CD4-positive, alpha-beta T cell treated with Interleukin-17A for 4 hours (primary cell): ENCODE data around the gene CEP131.

ENCODE experiments used
- DNase-seq: peaks from one replicate; pipeline ENCODE4 v3.0.0-alpha.2; 2020; ENCODE audit warnings: mixed read lengths

The CEP131 gene

DNA sequence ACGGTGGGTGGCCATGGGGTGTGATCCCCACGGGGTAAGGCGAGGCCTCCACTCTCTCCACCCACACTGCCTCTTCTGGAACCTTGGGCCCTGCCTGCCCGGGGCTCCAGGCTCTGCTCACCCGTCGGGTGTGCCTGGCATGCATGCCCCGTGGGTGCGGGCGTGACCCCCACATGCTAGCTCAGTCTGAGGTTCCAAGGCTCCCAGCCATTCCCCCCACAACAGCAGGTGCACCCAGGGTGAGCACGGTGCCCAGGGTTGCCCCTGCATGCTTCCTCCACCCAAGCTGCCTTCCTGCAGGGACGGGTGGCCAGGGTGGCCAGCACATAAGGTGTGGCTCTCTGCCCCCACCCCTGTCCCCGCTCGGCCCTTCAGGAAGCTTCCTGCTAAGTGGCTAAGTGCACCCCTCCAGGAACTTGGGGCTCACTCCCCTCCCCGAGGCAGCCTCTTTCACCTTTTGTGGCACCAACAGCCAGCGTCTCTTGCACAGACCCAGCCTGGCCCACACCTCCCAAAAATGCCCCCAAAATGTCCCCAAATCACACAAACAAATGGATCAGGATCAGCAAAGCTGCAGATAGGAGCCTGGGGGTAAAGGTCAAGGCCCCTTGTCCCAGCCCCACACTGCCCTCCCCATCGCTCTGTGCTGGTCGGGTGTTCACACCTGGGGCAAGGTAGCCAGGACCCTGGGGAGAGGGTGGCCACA lies 78.9 kb downstream of the CEP131 start:
- no peak for DNase-seq

DNA sequence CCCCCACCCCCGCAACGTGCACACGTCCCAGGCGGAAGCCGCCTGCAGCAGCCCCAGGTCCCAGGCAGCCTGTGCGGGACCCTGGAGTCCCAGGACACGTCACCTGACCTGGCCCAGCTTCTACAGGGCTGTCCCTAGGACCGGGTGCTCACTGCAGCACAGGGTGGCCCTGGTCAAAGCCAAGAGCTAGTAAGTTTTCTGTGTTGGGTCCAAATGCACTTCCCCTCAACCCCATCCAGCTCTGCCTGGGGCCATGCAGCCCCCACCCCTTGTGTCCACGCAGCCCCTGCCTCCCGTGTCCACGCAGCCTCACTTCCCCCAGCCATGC lies 79.6 kb downstream of the CEP131 start:
- DNase-seq = no peak

GRCh38 chr17:81142301-81143199 lies 80.2 kb downstream of the CEP131 start:
- peak; percentile 72 for DNase-seq

DNA sequence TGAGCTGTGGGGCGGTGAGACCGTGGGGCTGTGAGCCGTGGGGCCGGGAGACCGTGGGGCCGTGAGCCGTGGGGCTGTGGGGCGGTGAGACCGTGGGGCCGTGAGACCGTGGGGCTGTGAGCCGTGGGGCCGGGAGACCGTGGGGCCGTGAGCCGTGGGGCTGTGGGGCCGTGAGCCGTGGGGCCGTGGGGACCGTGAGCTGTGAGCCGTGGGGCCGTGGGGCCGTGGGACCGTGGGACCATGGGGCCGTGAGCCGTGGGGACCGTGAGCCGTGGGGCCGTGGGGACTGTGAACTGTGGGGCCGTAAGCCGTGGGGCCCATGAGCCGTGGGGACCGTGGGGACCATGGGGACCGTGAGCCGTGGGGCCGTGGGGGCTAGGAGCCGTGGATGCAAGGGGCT lies 82.1 kb downstream of the CEP131 start:
- no peak for DNase-seq

GRCh38 chr17:81140018-81140417 lies 82.7 kb downstream of the CEP131 start:
- no peak for DNase-seq
